Measurements from ENCODE around the gene WEE2. TPM values are rescaled to one million over a fixed set of nuclear protein-coding genes. Genes with fewer than 3 reads are reported as not detected.

WEE2 gene
- total RNA-seq, 6 experiments from 2014 or later, result not detected

- 95% methylated on average over 2 of the region's 2 CpGs for WGBS (ENCODE audit: insufficient coverage, low coverage, low lambda C conversion rate, missing lambda C conversion rate)
- Histone ChIP-seq H3K27ac (no peak overlapping the region), H3K4me1 (no peaks in the 10 kb centered on the region)
Measured at GRCh38 chr7:141714571-141714970, 6.4 kb downstream of the WEE2 start.

GRCh38 chr7:141715018-141715417 is 6.9 kb downstream of the WEE2 start:
- no peaks in the 10 kb centered on the region for H3K36me3 ChIP-seq
- DNase-seq (no peak), ATAC-seq (no peak)
- no peaks in the 10 kb centered on the region for H3K27me3 ChIP-seq
- no peaks in the 10 kb centered on the region for H3K9me3 ChIP-seq
- intact Hi-C loops (cut with DNase I), result no loop called here
- no peaks in the 10 kb centered on the region for H3K4me1 ChIP-seq
- WGBS (ENCODE audit: insufficient coverage, low coverage, low lambda C conversion rate, missing lambda C conversion rate), result 62% methylated on average over 4 of the region's 4 CpGs
- no peak for TF ChIP-seq POLR2A (IDR thresholded peaks at IDR 0.05)
- TF ChIP-seq CTCF (IDR thresholded peaks at IDR 0.05), result no peak
- no peak overlapping the region for H3K4me3 ChIP-seq
- H3K27ac ChIP-seq, result no peak overlapping the region

More at GRCh38 chr7:141714571-141714970, 6.4 kb downstream of the WEE2 start:
- Histone ChIP-seq H3K36me3 (no peaks in the 10 kb centered on the region), H3K27me3 (no peaks in the 10 kb centered on the region), H3K4me3 (no peak overlapping the region), H3K9me3 (no peaks in the 10 kb centered on the region)
- ATAC-seq, result no peak
- no peak for TF ChIP-seq CTCF (IDR thresholded peaks at IDR 0.05)
- TF ChIP-seq POLR2A (IDR thresholded peaks at IDR 0.05), result no peak
- intact Hi-C loops (cut with DNase I), result no loop called here
- DNase-seq, result no peak

DNA sequence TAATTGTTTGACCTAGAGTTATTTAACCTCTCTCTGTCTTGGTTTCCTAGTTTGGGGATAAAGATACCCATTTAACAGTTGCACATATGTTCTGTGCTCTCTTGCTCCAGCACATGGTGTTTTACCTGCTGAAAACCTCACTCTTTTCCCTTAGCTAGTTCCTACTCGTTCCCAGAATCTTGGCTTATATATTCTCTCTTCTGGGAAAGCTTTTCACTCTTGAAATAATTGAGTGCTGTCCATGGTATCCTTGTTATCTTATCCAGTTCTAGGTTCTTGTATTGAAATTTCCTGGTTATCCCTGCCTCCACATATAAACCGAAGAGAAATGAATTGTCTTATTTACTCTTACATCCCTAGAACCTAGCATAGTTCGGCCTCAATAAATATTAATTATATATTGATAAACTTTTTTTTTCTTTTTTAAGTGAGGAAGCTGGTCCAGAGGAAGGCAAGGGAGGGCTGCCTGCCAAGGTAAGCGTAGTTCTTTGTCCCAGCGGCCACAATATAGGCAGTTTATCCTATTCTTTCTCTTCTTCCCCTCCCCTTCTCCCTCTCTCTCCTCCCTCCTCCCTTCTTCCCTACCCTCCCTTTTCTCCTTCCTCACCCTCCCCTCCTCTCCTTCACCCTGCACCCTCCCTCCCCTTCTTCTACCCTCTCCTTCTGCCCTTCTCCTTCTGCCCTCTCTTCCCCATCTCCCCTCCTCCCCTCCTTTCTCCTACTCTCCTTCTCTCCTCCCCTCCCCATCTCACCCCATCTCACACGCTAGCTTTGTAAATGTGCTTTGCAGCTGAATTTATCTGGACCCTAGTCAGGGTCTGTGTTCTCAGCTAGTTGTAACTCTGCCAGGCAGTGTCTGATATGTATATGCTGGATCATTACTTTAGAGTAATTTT is 7.9 kb downstream of the WEE2 start:
- no peak for TF ChIP-seq POLR2A (IDR thresholded peaks at IDR 0.05)
- TF ChIP-seq CTCF (IDR thresholded peaks at IDR 0.05), result no peak
- 75% methylated on average over 6 of the region's 6 CpGs for WGBS (ENCODE audit: insufficient coverage, low coverage, low lambda C conversion rate, missing lambda C conversion rate)

GRCh38 chr7:141717450-141717849 is 9.3 kb downstream of the WEE2 start:
- intact Hi-C loops (cut with DNase I), result no loop called here
- H3K4me1 ChIP-seq, result no peaks in the 10 kb centered on the region
- WGBS (ENCODE audit: insufficient coverage, low coverage, low lambda C conversion rate, missing lambda C conversion rate), result 75% methylated on average over 1 of the region's 1 CpG

More for the DNA sequence above, 7.9 kb downstream of the WEE2 start:
- Histone ChIP-seq H3K36me3 (no peaks in the 10 kb centered on the region), H3K4me3 (no peak overlapping the region), H3K27ac (no peak overlapping the region), H3K4me1 (no peaks in the 10 kb centered on the region), H3K27me3 (no peaks in the 10 kb centered on the region), H3K9me3 (no peaks in the 10 kb centered on the region)
- intact Hi-C loops (cut with DNase I), result no loop called here
- DNase-seq (no peak), ATAC-seq (no peak)

More at GRCh38 chr7:141717450-141717849, 9.3 kb downstream of the WEE2 start:
- Histone ChIP-seq H3K4me3 (no peak overlapping the region), H3K27ac (no peak overlapping the region), H3K27me3 (no peaks in the 10 kb centered on the region), H3K9me3 (no peaks in the 10 kb centered on the region), H3K36me3 (no peaks in the 10 kb centered on the region)
- TF ChIP-seq POLR2A (IDR thresholded peaks at IDR 0.05), result no peak
- no peak for TF ChIP-seq CTCF (IDR thresholded peaks at IDR 0.05)
- ATAC-seq (no peak), DNase-seq (no peak)
